Mucosa of descending colon (tissue), 3 donors: ENCODE results near the gene APBA2. TPM values are rescaled to one million over a fixed set of nuclear protein-coding genes. Genes with fewer than 3 reads are reported as not detected.

Source experiments
- ATAC-seq: fragments of 200-7000 bp; cut with Tn5 transposase; one replicate; pipeline ENCODE4 v1.9.1; 2020; ENCODE audit warnings: mild to moderate bottlenecking, moderate library complexity
- DNase-seq, 3 donors: peaks; one replicate each; pipeline ENCODE4 v3.0.0-alpha.2; 2020
- H3K36me3 ChIP-seq: fragments of 200-600 bp; one replicate; pipeline ENCODE4 v1.8.0; 2021; ENCODE audit warnings: low read depth, mild to moderate bottlenecking
- H3K4me1 ChIP-seq: fragments of 200-600 bp; one replicate; pipeline ENCODE4 v1.8.0; 2021; ENCODE audit warnings: low read depth, mild to moderate bottlenecking
- H3K4me3 ChIP-seq: fragments of 200-600 bp; one replicate; pipeline ENCODE4 v1.8.0; 2021; ENCODE audit warnings: mild to moderate bottlenecking
- H3K9me3 ChIP-seq: fragments of 200-600 bp; one replicate; pipeline ENCODE4 v1.8.0; 2021; ENCODE audit warnings: mild to moderate bottlenecking
- CTCF ChIP-seq: fragments of 200-600 bp; IDR thresholded peaks from one replicate; pipeline ENCODE4 v1.8.0; 2022; ENCODE audit warnings: antibody characterized with exemption, mild to moderate bottlenecking
- intact Hi-C, 2 donors: fragments of 100-400 bp; cut with DNase I in 1 of 2; cut with micrococcal nuclease in 1 of 2; formaldehyde crosslinking; loops; one replicate each; pipeline versions ENCODE4 v1.11.0 to v1.11.1; 2022; cut with DNase I, micrococcal nuclease
- total RNA-seq, 3 donors: library from RNA; stranded (reverse); fragmentation: NEBNext Ultra II Directional in 2 of 3; extraction: Animal tissue kit (Norgen Biotek cat#: 25700) in 2 of 3; gene quantifications; one replicate each; pipeline versions ENCODE4 v1.2.1 to v1.2.4, GENCODE V29; 2021 to 2023
- donor health status: DM: no; HTN: no; CAD: no; lungs with moderate emphysema.
- donor health status: DM: no; HTN: no; CAD: no.
- donor health status: DM: no; HTN: yes; CAD: no.

The APBA2 gene
- total RNA-seq, 3 donors from 2014 or later = 0.69 to 2.0 (median 1.2) TPM

DNA sequence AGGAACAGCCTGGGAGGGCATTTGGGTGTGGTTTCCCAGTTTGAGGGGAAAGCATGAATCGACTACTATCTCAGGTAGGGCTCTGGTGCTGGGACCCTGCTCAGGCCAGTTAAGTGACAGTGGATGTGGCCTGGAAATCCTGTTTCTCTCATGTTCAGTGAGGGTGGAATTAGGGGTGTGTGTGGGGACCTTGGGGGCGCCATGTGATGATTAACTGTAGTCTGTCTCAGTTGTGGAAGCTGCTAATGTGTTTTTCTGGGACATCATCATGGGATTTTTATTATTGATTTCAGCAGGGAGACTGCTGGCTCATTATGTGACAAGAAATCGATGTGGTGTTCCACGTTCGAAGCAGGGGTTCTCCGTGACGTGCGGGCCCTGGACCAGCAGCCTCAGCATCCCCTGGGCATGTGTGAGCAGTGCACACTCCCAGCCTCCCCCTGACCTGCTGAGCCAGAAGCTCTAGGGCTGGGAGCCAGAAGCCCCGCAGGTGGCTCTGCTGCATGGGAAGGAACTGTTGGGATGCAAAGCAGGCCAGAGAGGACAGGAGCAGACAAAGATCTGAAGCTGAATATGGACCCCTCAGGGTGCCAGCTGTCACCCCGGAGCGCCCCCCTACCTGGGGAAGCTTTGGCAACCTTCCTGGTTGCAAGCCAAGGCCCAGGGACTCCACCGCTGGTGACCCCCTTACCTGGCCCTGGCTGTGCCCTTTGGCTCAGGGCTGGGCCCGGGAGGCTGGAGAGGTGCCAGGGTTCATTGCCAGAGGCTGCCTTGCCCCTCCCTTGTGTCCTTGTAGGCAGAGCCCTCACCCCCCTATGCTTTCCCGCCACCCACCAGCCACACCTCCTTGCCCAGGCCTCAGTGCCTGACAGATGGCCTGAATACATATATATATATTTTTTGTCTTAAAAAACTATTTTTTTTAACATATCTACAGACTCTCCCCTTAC lies 149.8 kb downstream of the APBA2 start:
- Histone ChIP-seq H3K4me3 (no peak overlapping the region), H3K9me3 (no peaks in the 10 kb centered on the region), H3K4me1 (no peaks in the 10 kb centered on the region), H3K36me3 (no peaks in the 10 kb centered on the region)
- TF ChIP-seq CTCF = no peak
- no peak for DNase-seq
- intact Hi-C loops = no loop called here
- ATAC-seq = no peak

DNA sequence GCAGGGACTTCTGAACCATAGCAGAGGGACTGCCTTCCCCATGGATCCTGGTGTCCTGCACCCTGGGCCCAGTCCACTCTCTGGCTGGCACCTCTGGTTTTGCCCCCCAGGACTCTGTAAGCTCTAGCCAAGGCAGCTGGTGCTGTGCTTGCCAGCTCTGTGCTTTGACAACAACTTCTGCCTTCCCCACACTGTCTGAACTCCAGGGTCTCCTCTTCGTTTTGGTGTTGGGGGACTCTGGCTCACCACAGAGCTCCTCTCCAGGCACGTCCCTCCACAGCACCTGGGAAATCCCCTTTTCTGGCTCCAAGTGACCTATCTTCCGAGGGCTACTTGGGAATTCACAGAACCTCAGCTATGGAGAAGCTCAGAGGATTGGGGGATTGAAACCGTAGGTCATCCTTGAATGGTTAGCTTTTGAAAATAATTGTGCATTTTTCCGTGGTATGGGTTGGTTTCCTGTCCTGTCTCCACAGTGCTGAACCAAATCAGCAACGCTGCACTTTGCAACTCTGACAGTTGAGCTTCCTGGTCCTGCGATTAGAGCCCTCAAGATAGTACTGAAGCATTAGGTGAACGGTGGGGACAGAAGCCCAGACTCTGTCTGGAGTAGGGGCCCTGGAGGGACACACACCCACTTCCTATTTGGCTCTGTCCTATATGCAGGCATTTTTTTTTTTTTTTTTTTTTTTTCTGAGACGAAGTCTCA lies 152.4 kb downstream of the APBA2 start:
- Histone ChIP-seq H3K4me1 (no peaks in the 10 kb centered on the region), H3K9me3 (no peaks in the 10 kb centered on the region), H3K4me3 (no peak overlapping the region), H3K36me3 (no peaks in the 10 kb centered on the region)
- DNase-seq (no peak), ATAC-seq (no peak)
- intact Hi-C loops = no loop called here
- no peak for TF ChIP-seq CTCF

DNA sequence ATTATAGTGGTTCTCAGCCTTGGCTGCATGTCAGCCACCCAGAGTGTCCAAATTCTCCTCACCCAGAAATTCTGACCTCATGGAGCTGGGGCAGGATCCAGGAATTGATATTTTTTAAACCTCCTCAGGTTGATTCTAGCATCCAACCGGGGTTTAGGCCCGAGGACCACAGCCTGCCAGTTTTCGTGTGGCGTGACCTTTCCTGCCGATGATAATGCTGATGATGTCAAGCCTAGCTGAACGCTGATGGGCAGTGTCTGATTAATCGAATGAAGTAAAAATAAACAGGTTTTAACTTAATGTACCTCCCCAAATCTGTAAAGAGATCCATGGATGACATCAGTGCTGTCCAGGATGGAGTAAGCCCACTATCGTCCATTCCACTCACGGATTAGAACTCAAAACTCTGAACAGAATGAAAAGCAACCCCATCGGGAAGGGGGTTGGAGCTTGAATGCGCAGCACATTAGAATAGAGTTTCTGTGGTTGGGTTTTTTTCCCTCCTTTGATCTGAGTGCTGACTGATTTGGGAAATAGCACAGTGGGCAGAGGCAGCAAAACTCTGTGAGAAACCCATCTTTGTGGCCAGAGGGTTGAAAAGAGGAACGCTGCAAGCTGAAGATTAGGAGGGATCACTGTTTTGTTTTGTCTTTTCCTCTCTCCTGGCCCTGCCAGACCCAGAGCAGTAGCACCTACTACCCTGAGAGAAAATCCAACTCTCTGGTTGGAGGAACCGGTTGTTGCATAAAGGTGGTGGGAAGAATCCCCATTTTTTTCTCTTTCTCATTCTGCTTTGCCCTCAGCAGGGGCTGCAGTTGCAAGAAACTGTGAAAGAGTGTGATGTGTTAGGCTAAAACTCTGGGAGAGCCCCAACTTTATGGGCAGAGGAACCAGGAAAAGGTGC lies 153.9 kb downstream of the APBA2 start:
- Histone ChIP-seq H3K9me3 (no peaks in the 10 kb centered on the region), H3K4me1 (no peaks in the 10 kb centered on the region), H3K36me3 (no peaks in the 10 kb centered on the region), H3K4me3 (no peak overlapping the region)
- intact Hi-C loops = no loop called here
- no peak for DNase-seq
- no peak for TF ChIP-seq CTCF
- ATAC-seq = no peak

- H3K4me1 ChIP-seq = no peaks in the 10 kb centered on the region
- no peaks in the 10 kb centered on the region for H3K36me3 ChIP-seq
- no peaks in the 10 kb centered on the region for H3K9me3 ChIP-seq
- intact Hi-C loops = no loop called here
- ATAC-seq (no peak), DNase-seq (peak in 1 of 3 donors; percentile 16)
- no peak for TF ChIP-seq CTCF
- H3K4me3 ChIP-seq = no peak overlapping the region
These were observed 154.6 kb downstream of the APBA2 start for GRCh38 chr15:29040370-29040751.

- no peaks in the 10 kb centered on the region for H3K9me3 ChIP-seq
- intact Hi-C loops = no loop called here
- H3K36me3 ChIP-seq = no peaks in the 10 kb centered on the region
- H3K4me1 ChIP-seq = no peaks in the 10 kb centered on the region
- ATAC-seq = no peak
- TF ChIP-seq CTCF = no peak
- DNase-seq = no peak
- H3K4me3 ChIP-seq = no peak overlapping the region
These were observed 158.1 kb downstream of the APBA2 start for GRCh38 chr15:29043736-29044502.
